GM12892 (cell line): ENCODE measurements around the gene GMEB2.

Experiments used
- DNase-seq: peaks from one replicate; pipeline ENCODE4 v3.0.0; 2011; ENCODE audit not compliant: insufficient read length
- FAIRE-seq: peaks from 2 replicates; lab custom pipeline; 2011; peaks lifted over from hg19 to GRCh38; lab: Jason Lieb, UNC
- POLR2A ChIP-seq: IDR thresholded peaks from 2 replicates; pipeline ENCODE4 v1.6.1; 2011; ENCODE audit warnings: low read depth, low read length, control low read depth
- POLR2AphosphoS5 ChIP-seq: IDR thresholded peaks from 2 replicates; pipeline ENCODE4 v1.6.1; 2011; ENCODE audit warnings: low read depth, low read length, control low read depth
- TAF1 ChIP-seq: IDR thresholded peaks from 2 replicates; pipeline ENCODE4 v1.6.1; 2011; ENCODE audit warnings: low read depth, mild to moderate bottlenecking, control low read depth, low read length, borderline replicate concordance

The GMEB2 gene

GRCh38 chr20:63545814-63546213 lies 81.1 kb downstream of the GMEB2 start:
- FAIRE-seq (no peak), DNase-seq (no peak)
- TF ChIP-seq POLR2AphosphoS5: no peak
- TF ChIP-seq TAF1: no peak
- no peak for TF ChIP-seq POLR2A

- TF ChIP-seq POLR2AphosphoS5 (no peak), TAF1 (no peak), POLR2A (no peak)
- no peak for FAIRE-seq
- no peak for DNase-seq
These were observed 81.9 kb downstream of the GMEB2 start for GRCh38 chr20:63544958-63545516.

GRCh38 chr20:63544241-63544957 lies 82.5 kb downstream of the GMEB2 start:
- DNase-seq: no peak
- TF ChIP-seq POLR2AphosphoS5: no peak
- TF ChIP-seq TAF1: no peak
- TF ChIP-seq POLR2A: no peak
- no peak for FAIRE-seq

- FAIRE-seq: no peak
- TF ChIP-seq POLR2A (no peak), POLR2AphosphoS5 (no peak), TAF1 (no peak)
- no peak for DNase-seq
These were observed 83.2 kb downstream of the GMEB2 start for GRCh38 chr20:63543733-63544132.

DNA sequence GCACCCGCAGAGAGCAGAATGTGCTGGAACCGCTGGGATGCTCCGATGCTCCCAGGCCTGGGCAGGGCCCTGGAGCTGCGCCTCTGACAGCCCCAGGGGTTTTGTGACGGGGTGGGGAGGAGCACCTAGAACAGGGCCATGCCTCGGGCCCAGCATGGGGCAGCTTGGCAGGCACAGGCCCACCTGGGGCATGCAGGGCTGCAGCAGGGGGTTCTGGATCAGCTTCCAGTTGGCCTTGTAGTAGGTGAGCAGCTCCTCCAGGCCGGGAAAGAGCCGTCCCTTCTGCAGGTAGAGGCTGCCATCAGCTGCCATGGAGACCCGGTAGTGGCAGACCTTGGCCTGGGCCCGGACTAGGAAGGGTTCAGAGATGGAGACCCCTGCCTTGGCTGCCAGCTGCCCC lies 83.8 kb downstream of the GMEB2 start:
- FAIRE-seq (no peak), DNase-seq (no peak)
- TF ChIP-seq TAF1 (no peak), POLR2A (no peak), POLR2AphosphoS5 (no peak)

- FAIRE-seq (peak; percentile 92), DNase-seq (peak; percentile 94)
- TF ChIP-seq TAF1 (no peak), POLR2AphosphoS5 (no peak), POLR2A (no peak)
These were observed 84.2 kb downstream of the GMEB2 start for GRCh38 chr20:63542696-63543095.

DNA sequence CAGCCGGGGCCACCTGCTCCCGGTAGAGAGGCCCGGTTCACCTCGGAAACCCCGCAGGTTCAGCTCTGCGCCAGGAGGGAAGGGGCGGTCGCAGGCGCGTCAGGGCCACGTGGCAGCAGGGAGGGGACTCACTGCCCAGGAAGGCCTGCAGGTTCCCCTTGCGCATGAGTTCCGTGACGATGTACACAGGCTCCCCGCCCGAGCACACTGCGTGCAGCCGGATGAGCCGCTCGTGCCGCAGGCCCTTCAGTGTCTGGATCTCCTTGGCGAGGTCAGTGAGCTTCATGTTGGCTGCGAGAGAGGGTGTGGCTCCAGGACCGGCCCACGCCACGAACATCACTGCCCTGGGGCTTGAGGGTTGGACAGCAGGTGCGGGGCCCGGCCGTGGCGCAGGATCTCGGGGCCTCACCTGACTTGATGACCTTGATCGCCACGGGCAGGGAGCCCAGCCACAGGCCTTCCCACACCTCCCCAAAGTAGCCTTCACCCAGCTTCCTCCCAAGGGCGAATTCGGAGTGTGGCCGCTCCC lies 84.8 kb downstream of the GMEB2 start:
- no peak for TF ChIP-seq POLR2A
- TF ChIP-seq TAF1: no peak
- TF ChIP-seq POLR2AphosphoS5: no peak
- FAIRE-seq: no peak
- no peak for DNase-seq

GRCh38 chr20:63541371-63541770 lies 85.5 kb downstream of the GMEB2 start:
- no peak for TF ChIP-seq POLR2AphosphoS5
- TF ChIP-seq TAF1: no peak
- TF ChIP-seq POLR2A: no peak
- FAIRE-seq (no peak), DNase-seq (no peak)

- TF ChIP-seq POLR2A (no peak), TAF1 (no peak), POLR2AphosphoS5 (no peak)
- no peak for DNase-seq
- no peak for FAIRE-seq
These were observed 86.3 kb downstream of the GMEB2 start for GRCh38 chr20:63540417-63541186.

DNA sequence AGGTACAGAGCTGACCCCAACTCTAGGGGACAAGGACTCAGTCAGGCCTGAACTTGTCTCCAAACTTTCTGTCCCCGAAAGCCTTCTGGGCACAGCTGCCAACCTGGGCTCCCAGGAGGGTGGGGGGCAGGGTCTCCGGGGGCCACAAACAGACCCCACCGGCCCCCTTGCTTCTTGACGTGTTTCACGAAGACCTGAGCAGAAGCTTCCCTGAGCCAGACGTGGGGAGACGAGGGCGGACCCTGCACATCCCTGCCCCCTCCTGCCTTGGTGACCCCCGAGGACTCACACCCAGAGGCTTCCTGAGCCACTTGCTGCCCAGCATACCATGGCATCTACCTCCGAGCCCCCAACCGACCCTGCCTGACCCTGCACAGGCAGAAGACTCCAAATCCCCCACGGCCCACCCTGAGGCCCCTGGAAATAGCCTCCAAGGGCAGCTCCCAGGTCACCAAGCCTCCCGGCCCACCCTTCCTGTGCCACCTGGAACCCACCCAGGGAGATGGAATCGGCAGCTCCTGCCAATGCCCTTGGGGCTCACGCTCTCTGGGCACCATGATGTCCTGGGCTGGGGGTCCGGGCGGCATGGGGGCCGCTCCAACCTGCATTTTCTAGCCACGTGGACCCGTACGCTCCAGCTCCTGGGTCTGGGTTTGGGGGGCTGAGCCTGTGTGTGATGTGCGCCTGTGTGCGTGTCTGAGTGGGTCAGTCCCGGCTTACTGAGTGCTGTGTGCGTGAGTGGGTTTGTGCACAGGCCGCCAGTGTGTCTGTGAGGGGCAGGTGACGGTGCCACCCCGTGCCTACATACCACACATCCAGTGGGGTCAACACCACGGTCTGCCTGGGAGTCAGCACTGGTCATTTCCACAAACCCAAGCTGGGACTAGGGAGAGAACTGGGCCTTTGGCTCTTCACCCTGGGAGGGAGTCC lies 87.2 kb downstream of the GMEB2 start:
- DNase-seq (no peak), FAIRE-seq (no peak)
- TF ChIP-seq POLR2AphosphoS5 (no peak), TAF1 (no peak), POLR2A (no peak)
